ENCODE results near the gene HNRNPU. TPM values are rescaled to one million over a fixed set of nuclear protein-coding genes. Genes with fewer than 3 reads are reported as not detected.

HNRNPU gene
- total and polyA plus RNA-seq, 8 donors: 59.1 to 157 (median 112) TPM

GRCh38 chr1:244800821-244801220, 63.5 kb downstream of the HNRNPU start:
- 54 to 77% methylated on average over 9 of the region's 9 CpGs for WGBS, 2 donors
- Histone ChIP-seq H3K9me3 (no peaks in the 10 kb centered on the region), H3K27me3 (no peaks in the 10 kb centered on the region), H3K4me1 (no peaks in the 10 kb centered on the region), H3K27ac (no peak overlapping the region), H3K4me3 (no peak overlapping the region), H3K36me3 (no peaks in the 10 kb centered on the region)
- no peak for TF ChIP-seq CTCF (IDR thresholded peaks at IDR 0.05)
- intact Hi-C loops (cut with DNase I): loop anchor here in 2 of 3 donors (5.0 kb wide), 2 partner anchors 241 to 246 kb away; no protein-coding TSS in a partner anchor
- FAIRE-seq (no peak), ATAC-seq (no peak), DNase-seq (peak in 1 of 6 donors; percentile 21)

Other genes with a start within 250 kb of the HNRNPU start
- 10 to 100 TPM in 1 of 6 donors, 1 to 10 TPM in 5; 4.9 to 13.2 (median 8.1) TPM for gene DESI2, start 211.4 kb downstream of the HNRNPU start, total RNA-seq
- 1 to 10 TPM; 5.1 to 5.3 TPM for gene DESI2, start 211.4 kb downstream of the HNRNPU start, polyA plus RNA-seq
- 10 to 100 TPM; 10.7 to 21.8 (median 14.8) TPM for gene COX20, start 28.9 kb downstream of the HNRNPU start, total RNA-seq
- gene COX20, start 28.9 kb downstream of the HNRNPU start, polyA plus RNA-seq: 10 to 100 TPM; 41.1 to 44.5 TPM